SIG-M5 treated with dmso at 0.1 percent for 504 hours (cell line): ENCODE measurements around the gene HDAC11.
"Not testable (repeated sequence)": the region's sequence is repeated elsewhere in the genome, so short reads cannot be mapped to it uniquely, and the experiment has no call there.

Experiments
- DNase-seq: peaks from one replicate; lab custom pipeline; 2025; ENCODE audit not compliant: unreplicated experiment; lab: John Stamatoyannopoulos, UW

The HDAC11 gene

DNA sequence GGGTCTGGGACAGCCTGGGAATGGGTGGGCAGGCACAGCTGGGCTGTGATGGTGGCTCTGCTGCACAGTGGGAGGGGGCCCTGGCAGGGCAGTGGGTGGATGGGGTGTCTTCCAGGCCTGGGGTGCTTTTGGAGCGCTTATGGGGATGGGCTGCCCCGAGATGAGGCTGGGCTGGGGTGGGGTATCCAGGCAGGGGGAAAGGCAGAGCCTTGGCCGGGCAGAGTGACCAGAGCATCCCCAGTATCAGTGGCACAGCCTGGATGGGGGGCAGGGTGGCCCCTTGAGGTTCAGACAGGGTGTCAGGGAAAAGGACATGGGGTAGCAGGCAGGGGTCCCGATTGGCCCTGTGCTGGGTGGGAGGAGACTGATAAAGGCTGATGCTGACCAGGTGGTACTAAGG, 26.6 kb downstream of the HDAC11 start:
- no peak for DNase-seq

DNA sequence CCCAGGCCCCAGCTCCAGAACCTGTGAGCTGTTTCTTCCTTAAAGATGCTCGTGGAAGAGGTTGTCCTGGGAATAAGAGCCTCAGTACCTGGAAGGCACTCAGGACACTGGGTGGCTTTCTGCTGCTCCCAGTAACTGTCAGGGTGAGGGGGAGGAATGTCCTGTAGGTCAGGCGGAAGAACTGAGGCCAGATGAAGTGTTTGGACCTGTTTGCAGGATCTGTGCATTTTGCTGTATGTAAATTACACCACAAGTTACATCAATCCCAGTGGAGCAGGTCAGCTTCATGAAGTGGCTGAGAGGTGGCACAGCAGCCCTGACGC, 27.1 kb downstream of the HDAC11 start:
- no peak for DNase-seq

DNA sequence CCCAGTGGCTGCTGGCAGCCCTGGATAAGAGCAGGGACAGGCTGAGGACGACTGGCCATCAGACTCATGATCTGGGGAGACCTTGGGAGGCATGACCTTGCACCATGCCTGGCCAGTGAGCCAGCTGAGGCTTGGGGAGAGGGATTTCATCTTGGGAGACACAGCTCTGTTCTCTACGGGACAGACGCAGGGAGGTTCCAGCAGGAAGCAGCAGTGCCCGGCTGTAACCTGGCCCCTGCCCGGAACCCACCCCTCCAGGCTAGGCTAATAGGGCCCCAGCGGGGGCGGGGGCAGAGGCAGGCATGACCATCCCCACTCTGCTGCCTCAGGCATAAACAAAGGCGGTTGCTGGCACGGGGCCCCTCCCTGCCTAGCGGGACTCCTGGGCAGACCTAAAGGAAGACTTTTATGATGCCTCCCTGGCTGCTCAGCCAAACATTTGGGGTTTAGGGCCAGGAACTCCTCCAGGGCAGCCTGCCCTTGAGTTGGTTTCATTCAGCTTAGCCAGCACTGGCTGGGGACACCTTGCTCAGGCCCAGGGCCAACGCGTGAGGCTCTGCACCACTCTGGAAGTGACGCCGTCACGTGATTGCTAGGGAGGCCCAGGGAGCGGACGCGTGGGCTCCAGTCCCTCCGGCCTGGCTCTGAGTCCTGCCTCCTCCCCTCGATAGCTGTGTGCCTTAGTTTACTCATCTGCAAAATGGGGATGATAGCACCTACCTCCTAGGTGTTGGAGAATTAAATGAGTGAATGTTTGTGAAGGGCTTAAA, 27.6 kb downstream of the HDAC11 start:
- DNase-seq = no peak

DNA sequence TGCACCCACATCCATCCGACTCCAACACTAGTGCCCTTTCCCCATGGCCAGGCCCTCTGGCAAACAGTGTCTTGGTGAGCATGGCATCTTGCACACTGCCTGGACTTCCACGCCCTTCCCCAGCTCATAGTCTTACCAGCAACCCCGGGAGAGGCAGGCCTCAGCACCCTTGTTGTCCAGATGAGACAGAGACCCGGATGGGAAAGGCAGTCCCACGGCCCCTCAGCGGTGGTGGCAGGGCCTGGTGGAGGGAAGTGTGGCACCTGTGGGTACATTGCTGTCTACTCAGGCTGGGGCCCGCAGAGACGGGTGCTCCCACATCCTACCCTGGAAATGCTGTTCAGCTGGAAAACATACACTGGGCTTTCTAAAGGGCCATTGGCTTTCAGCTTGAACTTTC, 28.4 kb downstream of the HDAC11 start:
- no peak for DNase-seq

DNA sequence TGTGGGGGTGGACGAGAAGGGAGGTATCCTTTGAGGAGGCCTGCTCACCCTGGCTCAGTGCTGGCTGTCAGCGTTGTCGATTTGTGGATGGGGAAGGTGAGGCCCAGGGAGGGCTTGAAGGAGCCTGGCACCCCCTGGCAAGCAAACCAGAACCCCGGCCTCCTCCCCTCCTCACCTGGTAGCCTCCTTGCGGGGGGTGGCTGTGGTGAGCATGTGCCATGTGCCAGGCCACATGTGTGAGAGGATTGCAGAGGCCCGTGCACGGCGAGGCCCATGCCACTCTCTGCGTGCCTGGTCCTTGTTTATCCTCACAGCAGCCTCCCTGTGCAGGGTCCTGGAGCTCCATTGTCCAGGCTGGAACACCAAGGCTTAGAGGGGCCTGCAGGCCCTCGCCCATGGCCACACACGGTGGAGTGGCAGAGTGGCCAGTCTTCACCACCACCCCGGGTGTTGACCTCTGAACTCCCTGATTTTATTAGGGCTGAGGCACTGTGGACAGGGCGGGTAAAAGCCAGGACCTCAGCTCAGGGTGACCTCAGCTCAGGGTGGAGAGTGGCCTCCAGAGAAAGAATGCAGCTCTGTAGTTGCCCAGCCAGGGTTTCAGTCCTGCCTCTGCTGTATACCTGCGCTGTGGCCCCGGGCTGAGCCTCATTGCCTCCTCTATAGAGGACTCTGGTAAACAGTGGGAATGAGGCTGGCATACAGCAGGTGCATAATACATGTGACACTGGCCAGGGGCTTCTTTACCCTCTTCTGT, 29.1 kb downstream of the HDAC11 start:
- DNase-seq = no peak

DNA sequence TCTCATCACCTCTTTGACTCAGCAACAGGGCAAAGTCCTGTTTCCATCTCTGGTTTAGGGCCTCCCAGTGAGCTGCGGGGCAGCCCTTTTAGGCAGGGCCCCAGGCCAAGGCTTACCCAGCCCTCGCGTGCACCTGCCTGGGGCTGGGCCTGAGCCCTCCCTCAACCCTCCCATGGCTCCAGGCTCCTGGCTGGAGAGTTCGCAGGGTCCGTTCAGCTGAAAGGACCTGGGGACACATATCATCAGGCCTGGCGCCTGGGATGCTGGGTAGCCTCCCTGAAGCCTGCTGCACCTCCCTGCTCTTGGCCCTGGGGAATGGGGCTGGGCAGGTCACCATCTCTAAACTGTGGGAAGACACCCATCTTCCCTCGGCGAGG, 29.7 kb downstream of the HDAC11 start:
- no peak for DNase-seq

DNA sequence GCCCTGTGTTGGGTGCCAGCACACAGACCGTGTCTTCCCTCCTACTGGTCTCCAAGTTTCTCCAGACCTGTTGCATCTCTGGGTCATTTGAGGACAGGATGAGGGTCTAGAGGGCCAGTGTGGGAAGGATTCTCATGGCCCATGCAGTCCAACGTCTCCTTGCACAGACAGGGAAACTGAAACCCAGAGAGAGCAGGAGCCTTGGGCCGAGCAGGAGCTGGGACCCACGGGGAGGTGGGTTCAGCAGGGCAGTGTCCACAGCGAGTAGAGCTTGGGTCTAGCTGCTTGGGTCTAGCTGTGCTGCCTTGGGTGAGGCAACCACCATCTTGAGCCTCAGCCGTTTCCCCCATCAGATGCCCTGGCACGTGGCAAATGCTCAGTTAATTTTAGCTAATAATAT, 32.3 kb downstream of the HDAC11 start:
- DNase-seq = no peak

DNA sequence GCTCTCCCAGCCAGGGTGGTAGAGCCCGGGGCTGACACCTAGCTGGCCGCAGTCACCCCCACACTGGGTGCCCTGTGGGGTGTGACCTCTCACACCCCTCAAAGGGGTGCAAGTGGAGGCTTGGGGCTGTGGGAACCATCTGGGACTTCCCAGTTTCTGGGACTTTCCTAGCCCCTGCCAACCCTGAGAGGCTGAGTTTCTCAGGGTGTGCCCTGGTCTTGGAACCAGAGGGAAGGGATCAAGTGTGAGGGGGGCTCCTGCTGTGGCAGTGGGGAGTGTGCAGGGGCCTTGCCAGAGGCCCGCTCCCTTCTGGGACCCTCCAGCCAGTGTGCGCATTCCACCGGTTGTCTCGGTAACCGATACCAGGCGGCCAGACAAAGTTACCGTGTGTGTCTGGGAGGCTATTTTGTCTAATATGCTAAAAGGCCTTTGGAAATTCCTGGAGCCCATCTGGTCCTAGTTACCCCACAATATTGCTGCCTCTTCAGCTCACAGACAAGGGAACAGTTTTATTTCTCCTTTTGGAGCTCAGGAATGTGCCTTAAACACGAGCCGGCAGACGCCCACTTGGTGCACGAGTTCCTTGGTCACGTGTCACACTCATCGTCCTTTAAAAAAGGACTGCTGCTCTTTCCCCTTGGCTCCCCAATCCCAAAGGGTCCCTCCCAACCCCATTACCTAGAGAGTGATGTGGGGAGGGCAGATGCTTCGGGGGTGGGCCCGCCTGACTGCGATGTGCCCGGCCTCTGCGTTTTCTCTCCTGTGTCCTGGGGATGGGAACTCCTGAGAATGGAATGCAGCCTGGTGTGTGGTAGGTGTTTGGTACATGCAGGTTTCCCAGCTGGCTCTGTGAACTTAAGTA, 33.2 kb downstream of the HDAC11 start:
- DNase-seq = no peak

DNA sequence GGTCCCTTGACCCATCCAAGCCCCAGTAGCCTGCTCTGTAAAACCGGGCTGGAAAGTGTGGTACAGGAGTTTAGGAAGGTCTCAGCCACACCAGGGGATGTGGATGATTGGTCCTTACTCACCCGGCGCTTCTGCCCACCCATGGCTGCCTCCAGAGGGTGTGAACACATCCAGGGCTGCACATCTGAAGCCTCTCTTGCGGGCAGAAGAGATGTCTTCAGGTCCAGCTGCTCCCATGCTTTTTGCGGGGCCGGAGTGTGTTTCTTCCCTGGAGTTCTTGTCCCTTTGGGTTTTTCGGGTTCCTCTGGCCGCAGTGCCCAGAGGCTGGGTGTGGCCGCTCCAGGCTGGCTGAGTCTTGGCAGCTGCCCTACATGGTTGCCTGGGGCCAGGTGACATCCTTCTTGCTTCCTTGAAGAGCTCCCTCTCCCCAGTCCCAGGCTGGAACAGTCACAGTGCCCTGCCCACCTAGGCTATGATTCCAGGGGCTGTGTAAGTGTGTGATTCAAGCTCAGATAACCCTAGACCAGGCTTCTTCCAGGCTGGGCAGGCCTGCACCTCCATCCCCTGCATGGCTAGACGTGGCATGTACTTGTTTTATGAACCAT, 33.9 kb downstream of the HDAC11 start:
- DNase-seq = no peak

DNA sequence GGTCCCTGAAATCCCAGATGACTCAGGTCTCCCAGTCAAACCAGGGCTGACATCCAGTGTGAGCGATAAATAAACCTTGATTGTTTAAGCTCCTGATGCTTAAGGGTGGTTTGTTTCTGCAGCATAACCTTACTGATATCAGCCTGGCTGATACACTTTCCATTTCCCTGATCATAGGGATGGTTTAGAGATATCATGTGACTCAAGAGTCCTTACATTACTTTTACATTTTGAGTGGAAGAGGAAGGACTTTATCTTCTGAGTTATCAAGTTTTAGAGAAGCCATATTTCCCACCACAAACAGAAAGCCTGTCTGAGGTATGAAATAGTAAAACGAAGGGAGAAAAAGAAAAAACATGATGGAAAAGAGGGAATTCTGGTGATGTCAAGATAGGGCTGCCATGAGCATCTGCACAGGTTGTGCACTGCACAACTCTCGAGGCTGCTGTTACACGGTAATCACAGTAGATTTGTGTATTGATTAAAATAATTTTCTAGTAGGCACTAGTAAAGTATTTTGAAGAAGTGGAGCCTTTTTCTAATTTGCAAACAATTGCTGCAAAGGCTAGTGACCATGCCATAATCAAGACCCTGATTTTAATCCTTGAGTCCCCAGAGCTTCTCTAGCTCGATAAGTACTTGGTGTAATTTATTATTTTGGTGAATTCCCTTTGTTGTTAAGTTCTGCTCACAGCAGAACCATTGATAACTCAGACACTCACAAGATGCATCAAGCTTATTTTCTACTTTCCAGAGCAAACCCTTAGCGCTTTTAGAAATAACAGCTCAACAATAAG, 34.7 kb downstream of the HDAC11 start:
- no peak for DNase-seq

DNA sequence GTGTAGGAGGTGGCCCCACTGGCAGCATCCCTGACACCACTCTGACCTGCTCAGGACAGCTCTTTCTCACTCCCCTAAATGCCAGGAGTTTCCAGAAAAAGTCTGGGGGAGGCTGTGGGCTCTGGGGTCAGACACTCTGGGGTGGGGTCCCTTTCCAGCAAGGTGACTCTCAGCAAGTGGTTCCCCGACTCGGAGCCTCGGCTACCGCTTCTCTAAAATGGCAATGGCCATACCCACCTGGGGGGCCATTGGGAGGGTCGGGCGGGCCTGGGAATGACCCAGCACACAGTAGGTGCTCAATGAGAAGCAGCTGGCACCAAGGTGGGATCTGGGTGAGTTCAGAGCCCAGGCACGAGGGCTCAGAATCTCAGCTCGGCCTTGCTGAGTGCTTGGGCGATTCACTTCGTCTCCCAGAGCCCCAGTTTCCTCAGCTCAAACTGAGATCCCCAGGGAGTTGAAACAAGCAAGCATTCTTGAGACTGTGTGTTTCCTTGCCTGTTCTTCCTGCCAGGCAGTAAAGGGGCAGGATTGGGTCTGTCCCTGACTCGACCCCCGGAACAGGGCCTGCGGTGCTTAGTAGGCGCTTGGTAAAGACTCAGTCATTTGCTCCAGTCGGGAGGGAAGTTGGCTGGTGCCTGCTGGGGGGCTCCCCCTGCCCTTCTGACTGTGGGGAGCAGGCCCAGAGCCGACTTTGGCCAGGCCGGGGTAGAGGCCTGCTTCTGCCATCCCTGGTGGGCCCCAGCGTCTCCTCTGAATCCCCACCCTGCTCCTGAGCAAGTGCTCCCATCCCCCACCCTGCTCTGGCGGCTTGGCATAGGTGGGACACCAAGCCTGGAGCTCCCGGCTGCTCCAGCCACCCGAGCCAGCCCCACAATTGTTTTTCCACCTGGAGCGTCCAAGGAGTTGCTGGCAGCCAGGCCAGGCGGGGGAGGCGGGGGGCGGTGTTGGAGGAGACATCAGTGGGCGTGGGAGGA, 36.0 kb downstream of the HDAC11 start:
- DNase-seq = no peak

DNA sequence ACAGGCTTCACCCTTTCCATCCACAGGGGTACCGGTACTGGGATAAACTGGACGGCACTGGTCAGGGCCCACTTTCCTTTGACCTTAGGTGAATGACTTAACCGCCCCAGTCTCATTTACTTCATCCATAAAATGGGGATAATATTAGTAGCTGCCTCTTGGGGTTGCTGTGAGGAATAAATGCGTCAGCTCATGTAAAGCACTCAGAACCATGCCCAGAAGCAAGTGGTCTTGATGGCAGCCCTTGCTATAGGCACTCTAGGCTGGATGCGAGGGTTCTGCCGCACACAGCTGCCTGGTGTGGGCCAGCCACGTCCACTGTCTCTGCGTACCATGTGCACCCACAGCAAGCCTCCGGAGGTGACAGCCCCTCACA, 36.6 kb downstream of the HDAC11 start:
- no peak for DNase-seq

DNA sequence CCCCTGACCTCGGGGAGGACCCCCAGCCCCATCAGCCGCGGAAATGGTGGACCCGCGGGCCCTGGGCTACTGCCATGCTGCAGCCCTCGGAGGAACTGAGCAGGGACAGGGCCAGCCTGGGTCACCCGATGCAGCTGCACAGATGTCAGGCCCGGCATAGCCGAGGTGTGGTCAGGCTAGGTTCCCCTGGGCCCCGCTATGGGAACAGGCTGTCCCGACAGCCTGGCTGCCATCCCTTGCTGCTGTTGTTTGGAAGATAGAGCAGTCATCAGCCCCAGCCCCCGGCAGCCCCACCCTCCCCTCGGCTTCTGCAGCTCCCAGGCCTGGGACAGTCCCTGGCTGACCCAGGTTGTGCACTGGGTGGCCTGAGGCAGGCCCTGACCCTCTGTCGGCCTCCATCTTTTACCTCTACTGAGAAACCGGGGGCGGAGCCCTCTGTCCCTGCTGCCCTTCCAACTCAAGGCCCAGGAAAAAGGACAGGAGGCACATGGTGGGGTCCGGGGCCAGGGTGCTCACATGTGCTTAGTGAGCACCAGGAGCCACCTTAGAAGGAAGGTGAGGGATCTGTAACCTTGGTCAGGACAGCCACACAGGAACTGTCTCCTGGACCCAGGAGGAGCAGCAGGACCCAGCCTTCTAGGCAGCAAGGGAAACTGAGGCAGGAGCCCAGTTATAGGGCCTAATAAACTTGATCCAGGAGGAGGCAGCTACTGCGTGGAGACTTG, 37.3 kb downstream of the HDAC11 start:
- no peak for DNase-seq

DNA sequence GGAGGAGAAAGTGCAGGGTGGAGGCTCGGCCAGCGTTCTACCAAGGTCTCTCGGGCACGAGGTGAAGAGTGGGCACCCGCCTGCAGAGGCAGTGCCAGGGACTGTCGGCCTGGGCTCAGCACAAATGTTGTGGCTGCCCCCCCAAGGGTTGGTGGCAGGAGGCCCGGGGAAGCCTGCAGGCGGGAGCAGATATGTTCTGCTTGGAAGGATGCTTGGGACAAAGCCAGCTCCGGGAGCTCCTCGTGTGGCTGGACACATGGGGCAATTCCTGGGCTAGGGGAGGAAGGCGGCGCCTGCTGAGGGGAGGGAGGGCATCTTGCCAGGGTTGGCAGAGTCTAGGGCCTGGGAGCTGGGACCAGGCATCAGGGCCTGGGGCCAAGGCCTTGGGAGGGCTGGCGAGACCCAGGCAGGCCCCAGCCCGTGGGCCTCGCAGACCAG, 38.4 kb downstream of the HDAC11 start:
- no peak for DNase-seq

DNA sequence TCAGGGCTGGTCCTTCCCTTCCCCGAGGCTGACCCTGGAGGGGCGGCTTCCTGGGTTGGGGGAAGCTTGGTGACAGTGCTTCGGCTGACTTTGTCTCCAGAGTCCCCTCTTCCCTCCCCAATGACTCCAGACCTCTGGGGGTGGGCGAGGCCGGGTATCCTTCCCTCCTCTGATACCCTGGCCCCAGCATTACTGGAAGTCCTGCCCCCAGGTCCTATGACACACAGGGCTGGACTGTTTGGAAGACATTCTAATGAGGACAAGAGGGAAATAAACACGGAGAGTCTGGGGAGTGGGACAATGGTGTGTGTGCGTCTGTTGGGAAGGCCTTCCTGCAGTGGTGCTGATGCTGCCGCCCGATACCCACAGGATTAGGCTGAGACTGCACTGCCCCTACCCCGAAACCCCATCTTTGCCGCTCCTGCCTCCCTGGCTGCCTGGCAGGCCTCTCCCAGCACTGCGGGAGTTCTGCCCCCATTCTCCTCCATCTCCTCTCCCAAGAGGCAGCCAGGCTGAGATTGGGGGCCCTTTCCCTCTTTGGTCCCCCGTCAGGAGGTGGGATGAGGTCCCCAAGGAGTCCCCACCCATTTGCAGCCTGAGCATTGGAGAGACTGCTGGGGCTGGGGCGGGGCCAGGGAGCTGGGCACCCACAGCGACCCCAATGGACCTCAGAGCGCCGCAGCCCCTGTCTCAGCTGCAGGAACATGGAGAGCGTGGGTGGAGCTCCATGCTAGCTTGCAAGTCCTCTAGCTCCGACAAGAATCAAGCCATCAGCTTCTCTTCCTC, 39.1 kb downstream of the HDAC11 start:
- DNase-seq = no peak

DNA sequence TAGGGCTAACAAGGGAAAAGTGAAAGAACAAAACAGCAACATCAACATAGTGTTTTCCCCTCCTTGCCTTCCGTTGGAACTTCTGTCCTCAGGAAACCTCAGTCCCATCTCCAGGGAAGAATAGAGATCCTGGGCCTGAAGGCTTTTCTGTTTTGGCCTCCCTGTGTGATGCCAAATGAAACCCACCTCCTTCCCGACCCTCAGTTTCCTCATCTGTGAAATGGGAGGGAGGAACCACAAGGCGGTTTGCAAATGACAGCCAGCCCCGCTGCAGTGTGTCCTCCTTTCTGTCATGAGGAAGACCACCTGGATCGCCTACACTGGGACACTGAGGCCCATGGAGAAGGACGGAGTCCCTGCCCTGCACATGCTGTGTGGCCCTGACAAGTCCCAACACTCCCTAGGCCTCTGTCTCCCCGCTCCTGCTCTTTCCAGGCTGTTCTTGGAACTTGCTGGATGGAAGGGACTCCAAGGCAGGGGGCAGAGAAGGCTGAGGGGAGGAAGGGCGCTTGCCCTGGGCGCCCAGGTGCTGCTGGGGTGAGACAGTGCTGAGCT, 40.3 kb downstream of the HDAC11 start:
- DNase-seq = no peak

DNA sequence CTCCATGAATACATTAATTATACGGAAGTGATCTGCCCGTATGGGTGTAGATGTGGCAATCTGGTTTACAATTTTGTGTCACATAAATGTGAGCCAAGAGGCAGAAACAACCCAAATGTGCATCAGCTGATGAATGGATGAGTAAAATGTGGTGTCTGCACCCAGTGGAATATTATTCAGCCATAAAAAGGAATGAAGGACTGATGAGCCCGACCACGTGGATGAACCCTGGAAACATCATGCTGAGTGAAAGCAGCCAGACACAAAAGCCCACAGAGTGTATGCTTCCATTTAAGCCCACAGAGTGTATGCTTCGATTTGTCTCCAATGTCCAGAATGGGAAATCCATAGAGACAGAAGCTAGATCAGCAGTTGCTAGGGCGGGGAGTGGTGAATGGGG, 41.2 kb downstream of the HDAC11 start:
- DNase-seq = no peak

DNA sequence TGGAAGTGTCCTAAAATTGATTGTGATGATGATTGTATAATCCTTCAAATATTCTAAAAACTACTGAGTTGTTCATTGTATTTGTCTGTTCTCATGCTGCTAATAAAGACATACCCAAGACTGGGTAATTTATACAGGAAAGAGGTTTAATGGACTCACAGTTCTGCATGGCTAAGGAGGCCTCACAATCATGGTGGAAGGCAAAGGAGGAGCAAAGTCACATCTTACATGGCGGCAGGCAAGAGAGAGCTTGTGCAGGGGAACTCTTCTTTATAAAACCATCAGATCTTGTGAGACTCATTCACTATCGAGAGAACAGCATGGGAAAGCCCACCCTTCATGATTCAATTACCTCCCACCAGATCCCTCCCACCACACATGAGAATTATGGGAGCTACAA, 41.6 kb downstream of the HDAC11 start:
- DNase-seq = not testable (repeated sequence)
